Mammary epithelial cell (primary cell): ENCODE results near the gene C3orf20.

Experiments used
- EZH2 ChIP-seq: IDR thresholded peaks from 2 replicates; pipeline ENCODE4 v1.6.1; 2012; ENCODE audit warnings: low read length, inconsistent platforms, borderline replicate concordance
- TF ChIP-seq, protein P1 (sequence below), 2 donors: IDR thresholded peaks in 1 of 2; conservative IDR thresholded peaks in 1 of 2; 2 replicates each; pipeline ENCODE4 v1.5.1; 2011 to 2012; ENCODE audit warnings: inconsistent platforms in 2 of 2, low read length in 2 of 2, mild to moderate bottlenecking in 2 of 2, control low read depth in 1 of 2, low read depth in 1 of 2; ENCODE audit not compliant: insufficient read depth in 1 of 2; ENCODE audit errors: extremely low read depth in 1 of 2

GRCh38 chr3:14762701-14763100 lies 87.8 kb downstream of the C3orf20 start:
- TF ChIP-seq EZH2: no peak
- TF ChIP-seq, protein P1, sequence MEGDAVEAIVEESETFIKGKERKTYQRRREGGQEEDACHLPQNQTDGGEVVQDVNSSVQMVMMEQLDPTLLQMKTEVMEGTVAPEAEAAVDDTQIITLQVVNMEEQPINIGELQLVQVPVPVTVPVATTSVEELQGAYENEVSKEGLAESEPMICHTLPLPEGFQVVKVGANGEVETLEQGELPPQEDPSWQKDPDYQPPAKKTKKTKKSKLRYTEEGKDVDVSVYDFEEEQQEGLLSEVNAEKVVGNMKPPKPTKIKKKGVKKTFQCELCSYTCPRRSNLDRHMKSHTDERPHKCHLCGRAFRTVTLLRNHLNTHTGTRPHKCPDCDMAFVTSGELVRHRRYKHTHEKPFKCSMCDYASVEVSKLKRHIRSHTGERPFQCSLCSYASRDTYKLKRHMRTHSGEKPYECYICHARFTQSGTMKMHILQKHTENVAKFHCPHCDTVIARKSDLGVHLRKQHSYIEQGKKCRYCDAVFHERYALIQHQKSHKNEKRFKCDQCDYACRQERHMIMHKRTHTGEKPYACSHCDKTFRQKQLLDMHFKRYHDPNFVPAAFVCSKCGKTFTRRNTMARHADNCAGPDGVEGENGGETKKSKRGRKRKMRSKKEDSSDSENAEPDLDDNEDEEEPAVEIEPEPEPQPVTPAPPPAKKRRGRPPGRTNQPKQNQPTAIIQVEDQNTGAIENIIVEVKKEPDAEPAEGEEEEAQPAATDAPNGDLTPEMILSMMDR (conservative IDR thresholded peaks at IDR 0.05 in 1 of 2, IDR thresholded peaks at IDR 0.05 in 1 of 2; ENCODE audit: extremely low read depth in 1 of 2, insufficient read depth in 1 of 2, low read depth in 1 of 2, low read length in 2 of 2): no peak
